ENCODE data around the gene EPHA10. TPM values are rescaled to one million over a fixed set of nuclear protein-coding genes. Genes with fewer than 3 reads are reported as not detected.

Gene EPHA10
- polyA plus RNA-seq, 1 experiment: 0.04 TPM

- H3K4me3 ChIP-seq (ENCODE audit: low read depth, low read length): no peak overlapping the region
- CTCF ChIA-PET: interaction anchor here (0.8 to 1.5 kb wide), 2 partner anchors 63 to 211 kb away, joined by 3 to 4 read pairs; no protein-coding TSS in a partner anchor
- POLR2A ChIA-PET: interaction anchor here (0.5 kb wide), 1 partner anchor 222 kb away, joined by 6 read pairs; no protein-coding TSS in a partner anchor
- no peak for TF ChIP-seq CTCF (IDR thresholded peaks at IDR 0.05; ENCODE audit: insufficient read depth, low read depth, low read length)
- DNase-seq (ENCODE audit: low read depth): no peak
- peaks cover 17% of the 10 kb centered on the region for H3K27me3 ChIP-seq (ENCODE audit: control insufficient read depth, insufficient read depth, low read length)
- no peaks in the 10 kb centered on the region for H3K36me3 ChIP-seq (ENCODE audit: control insufficient read depth, insufficient read depth, low read length)
These were observed 98.6 kb downstream of the EPHA10 start for GRCh38 chr1:37666241-37666867.

Small RNA genes within 50 kb of the gene (small RNA-seq; reads per million reads assigned to genes)
- not detected for gene RF00019 (ENCODE audit: insufficient read length, low read depth, low replicate concordance)

Other genes starting within 250 kb of the EPHA10 start
- 5.8 and 7.0 TPM in 2 replicates for gene SNIP1, start 210.8 kb downstream of the EPHA10 start, polyA plus RNA-seq (2011; rRNA removed)
- 3.8 and 5.5 TPM in 2 replicates for gene DNALI1, start 208.2 kb downstream of the EPHA10 start, polyA plus RNA-seq (2011; rRNA removed)
- 43.6 and 54.5 TPM in 2 replicates for gene GNL2, start 169.2 kb downstream of the EPHA10 start, polyA plus RNA-seq (2011; rRNA removed)
- gene RSPO1, start 130.2 kb downstream of the EPHA10 start, polyA plus RNA-seq (2011; rRNA removed): 0.04 and 0.05 TPM in 2 replicates
- gene CDCA8, start 72.6 kb downstream of the EPHA10 start, polyA plus RNA-seq (2011; rRNA removed): 14.9 and 28.2 TPM in 2 replicates
- gene MANEAL, start 28.7 kb upstream of the EPHA10 start, polyA plus RNA-seq (2011; rRNA removed): 2.5 and 4.0 TPM in 2 replicates
- 30.9 and 34.1 TPM in 2 replicates for gene C1orf122, start 42.7 kb upstream of the EPHA10 start, polyA plus RNA-seq (2011; rRNA removed)
- 15.1 and 19.8 TPM in 2 replicates for gene YRDC, start 43.1 kb upstream of the EPHA10 start, polyA plus RNA-seq (2011; rRNA removed)
- gene MTF1, start 94.5 kb upstream of the EPHA10 start, polyA plus RNA-seq (2011; rRNA removed): 6.9 and 7.7 TPM in 2 replicates
- 21.0 and 21.9 TPM in 2 replicates for gene INPP5B, start 181.9 kb upstream of the EPHA10 start, polyA plus RNA-seq (2011; rRNA removed)
- gene SF3A3, start 224.9 kb upstream of the EPHA10 start, polyA plus RNA-seq (2011; rRNA removed): 26.2 and 47.1 TPM in 2 replicates
- gene FHL3, start 240.4 kb upstream of the EPHA10 start, polyA plus RNA-seq (2011; rRNA removed): 7.9 and 13.0 TPM in 2 replicates
- gene UTP11, start 247.6 kb upstream of the EPHA10 start, polyA plus RNA-seq (2011; rRNA removed): 18.3 and 29.6 TPM in 2 replicates